Measurements from ENCODE around the gene IGSF9.

The IGSF9 gene

DNA sequence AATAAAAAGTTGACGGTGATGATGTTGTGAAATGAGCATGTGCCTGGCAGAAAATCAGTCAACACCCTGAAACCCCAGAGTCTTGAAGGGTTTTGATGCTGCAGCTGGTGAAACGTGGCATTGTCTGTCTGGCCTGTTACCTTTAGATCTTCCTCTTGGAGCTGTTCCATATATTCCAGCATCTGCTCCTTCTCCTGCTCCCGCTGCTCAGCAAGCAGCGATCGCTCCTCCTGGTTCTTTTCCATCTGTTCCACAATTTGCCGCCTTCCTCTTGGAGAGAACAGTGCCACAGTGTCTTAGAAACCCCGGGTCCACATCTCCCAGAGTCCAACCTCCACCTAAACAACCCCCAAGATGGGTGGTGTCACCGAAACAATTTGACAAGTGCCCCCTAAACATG, 61.1 kb downstream of the IGSF9 start:
- TF ChIP-seq GATA1 (IDR thresholded peaks at IDR 0.05; ENCODE audit: low read depth, low read length) (no peak), POLR2A (IDR thresholded peaks at IDR 0.05; ENCODE audit: low read length) (no peak)
- no peak for DNase-seq

DNA sequence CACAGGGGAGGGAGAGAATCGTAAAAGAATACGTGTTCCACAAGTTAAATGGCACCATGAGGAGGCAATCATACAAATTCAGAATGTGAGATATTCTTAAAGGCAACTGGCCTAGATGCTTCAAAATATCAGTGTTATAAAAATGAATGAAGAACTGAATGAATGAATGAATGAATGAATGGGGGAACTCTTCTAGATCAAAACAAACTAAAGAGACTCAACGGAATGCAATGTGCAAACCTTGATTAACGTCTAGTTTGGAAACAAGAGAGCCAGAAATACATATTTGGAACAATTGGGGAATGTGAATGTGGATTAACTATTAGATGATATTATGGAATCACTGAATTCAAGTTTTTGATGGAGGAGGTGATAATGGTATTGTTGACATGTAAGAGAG, 62.3 kb downstream of the IGSF9 start:
- TF ChIP-seq POLR2A (IDR thresholded peaks at IDR 0.05; ENCODE audit: low read length) (no peak), GATA1 (IDR thresholded peaks at IDR 0.05; ENCODE audit: low read depth, low read length) (no peak)
- no peak for DNase-seq

DNA sequence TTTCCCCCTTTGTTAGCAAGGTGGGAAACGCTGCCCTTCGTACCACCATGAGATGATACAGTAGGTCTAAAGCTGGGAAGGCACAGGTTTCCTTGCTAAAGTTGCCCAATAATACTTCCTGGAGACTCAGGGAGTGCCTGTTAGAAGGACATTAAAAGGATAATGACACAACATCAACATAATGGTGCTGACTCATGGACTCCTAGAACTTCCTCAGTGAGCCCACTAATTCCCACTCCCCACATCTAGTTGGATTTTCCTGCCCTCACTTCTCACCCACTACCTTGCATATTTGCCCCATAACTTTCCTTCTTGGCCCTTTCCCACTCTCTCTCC, 62.9 kb downstream of the IGSF9 start:
- no peak for DNase-seq
- TF ChIP-seq GATA1 (IDR thresholded peaks at IDR 0.05; ENCODE audit: low read depth, low read length), result no peak
- TF ChIP-seq POLR2A (IDR thresholded peaks at IDR 0.05; ENCODE audit: low read length), result no peak

DNA sequence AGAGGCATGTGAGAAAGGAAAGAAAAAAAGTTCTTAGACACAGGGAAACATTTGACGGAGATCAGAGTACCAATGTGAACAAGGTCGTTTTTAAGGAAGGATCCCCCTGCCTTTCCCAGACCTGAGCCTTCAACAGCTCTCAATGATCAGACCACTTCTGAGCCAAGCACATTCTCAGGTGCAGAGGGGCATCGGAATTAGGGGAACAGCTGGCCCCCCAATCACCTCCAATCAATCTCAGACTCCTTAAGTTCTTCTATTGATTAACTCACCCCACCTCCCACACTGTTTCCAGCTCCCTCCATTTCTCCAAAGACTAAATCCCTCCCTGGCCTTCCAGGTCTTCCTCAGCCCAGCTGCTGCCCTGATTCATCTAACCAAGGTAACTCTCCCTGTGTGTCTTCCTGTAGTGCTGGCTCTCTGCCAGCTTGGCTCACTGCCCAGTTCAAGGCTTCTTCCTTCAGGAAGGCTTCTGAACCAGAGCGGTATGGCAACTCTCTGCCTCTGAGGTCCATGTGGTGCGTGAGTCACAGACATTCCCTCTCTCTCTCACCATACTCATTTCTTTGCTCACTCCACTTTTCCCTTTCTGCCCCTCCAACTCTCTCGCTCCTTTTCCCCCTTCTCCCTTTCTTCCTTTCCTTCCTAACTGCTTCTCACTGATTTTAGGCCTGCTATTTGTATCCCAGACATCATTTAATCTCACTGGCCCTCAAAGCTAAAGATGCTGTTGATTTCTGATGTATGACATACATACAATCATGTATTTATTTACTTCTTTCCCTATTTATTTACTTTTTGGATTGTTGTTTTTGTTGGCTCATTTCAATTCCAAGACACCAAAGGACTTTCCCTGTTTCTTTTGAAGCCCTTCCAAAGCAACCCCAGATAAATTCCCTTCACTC, 63.5 kb downstream of the IGSF9 start:
- TF ChIP-seq POLR2A (IDR thresholded peaks at IDR 0.05; ENCODE audit: low read length), result no peak
- no peak for TF ChIP-seq GATA1 (IDR thresholded peaks at IDR 0.05; ENCODE audit: low read depth, low read length)
- peak; percentile 20 to 69 for DNase-seq

DNA sequence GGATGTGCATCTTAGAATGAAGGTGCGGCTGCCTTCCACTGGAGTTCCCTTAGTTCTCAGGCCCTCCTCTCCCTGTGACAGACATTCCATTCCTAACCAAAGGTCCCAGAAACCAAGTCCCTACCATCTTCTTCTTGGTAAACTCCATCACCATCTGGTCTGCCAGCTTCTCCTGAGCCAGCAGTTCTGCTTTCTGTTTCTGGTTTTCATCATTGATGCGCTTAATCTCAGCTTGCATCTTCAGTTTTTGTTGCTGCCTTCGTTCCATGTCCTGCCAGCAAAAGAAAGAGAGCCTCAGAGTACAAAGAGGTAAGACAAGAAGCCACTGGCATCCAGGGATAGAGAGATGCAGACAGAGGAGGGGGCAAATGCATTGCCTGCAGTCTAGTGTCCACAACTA, 65.0 kb downstream of the IGSF9 start:
- no peak for TF ChIP-seq POLR2A (IDR thresholded peaks at IDR 0.05; ENCODE audit: low read length)
- TF ChIP-seq GATA1 (IDR thresholded peaks at IDR 0.05; ENCODE audit: low read depth, low read length), result no peak

DNA sequence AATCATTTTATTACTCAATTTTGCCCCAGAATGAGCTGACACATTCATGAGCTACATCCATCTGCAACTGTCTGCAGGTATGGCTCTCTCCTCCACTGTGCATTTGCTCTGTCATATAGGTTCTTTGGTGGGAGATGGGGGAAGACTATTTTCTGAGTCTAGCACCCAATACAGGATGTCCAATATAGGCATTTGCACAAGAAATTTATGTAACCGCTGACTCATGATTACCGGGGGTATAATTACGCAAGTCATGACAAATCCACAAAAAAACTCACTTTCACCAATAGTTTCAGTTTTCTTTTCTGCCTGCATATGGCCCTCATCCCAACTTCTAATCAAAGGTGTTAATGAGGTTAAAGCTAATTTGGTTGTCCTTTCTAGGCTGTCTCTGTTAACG, 65.4 kb downstream of the IGSF9 start:
- TF ChIP-seq POLR2A (IDR thresholded peaks at IDR 0.05; ENCODE audit: low read length) (no peak), GATA1 (IDR thresholded peaks at IDR 0.05; ENCODE audit: low read depth, low read length) (no peak)
- peak; percentile 60 to 82 for DNase-seq

More for the DNA sequence above, 65.0 kb downstream of the IGSF9 start:
- DNase-seq, result peak in 1 of 2 experiments; percentile 59

DNA sequence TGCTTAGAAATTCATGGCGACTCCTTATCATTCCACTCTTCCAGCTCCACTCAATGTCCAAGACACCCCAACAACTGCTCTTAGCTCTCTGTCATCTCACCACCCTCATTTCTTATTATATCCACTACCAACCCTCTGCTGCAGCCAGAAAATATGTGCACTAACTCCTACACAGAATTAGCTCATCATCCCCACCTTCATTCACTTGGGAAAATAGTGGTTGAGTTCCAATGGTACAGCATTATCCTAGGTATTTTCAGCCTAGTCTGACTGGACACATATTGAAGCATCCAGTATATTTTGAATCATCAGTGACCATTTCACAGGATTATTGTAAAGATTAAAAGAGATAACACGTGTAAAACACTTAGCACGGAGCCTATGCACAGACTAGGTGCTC, 66.3 kb downstream of the IGSF9 start:
- DNase-seq, result no peak
- TF ChIP-seq POLR2A (IDR thresholded peaks at IDR 0.05; ENCODE audit: low read length), result no peak
- TF ChIP-seq GATA1 (IDR thresholded peaks at IDR 0.05; ENCODE audit: low read depth, low read length), result no peak

DNA sequence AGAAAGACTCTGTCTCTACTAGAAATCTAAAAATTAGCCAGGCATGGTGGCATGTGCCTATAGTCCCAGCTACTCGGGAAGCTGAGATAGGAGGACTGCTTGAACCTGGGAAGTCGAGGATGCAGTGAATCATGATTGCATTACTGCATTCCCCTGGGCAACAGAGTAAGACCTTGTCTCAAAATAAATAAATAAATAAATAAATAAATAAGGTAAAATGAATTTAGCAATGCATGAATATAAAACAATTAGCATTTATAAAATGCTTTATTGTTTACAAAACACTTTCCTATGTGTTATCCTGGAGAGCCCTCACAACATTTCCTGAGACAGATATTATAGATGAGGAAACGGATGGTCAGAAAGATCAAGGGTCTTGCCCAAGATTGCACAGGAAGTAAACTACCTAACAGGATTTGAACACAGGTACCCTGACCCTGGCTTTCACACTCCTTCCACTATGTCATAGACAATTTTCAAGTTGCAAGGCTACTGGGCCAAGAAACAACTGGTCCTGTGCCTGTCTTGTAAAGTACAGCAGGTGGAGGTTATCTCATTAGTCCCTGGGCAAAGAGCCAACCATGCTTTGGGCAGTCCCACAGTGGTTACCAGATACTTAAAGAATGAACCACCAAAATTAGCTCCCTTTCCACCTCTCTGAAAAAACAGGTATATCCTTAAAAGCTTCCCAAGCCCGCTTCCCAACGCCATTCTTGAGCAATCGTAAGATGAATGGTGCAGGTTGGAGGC, 67.5 kb downstream of the IGSF9 start:
- peak; percentile 11 to 42 for DNase-seq
- TF ChIP-seq GATA1 (IDR thresholded peaks at IDR 0.05; ENCODE audit: low read depth, low read length) (no peak), POLR2A (IDR thresholded peaks at IDR 0.05; ENCODE audit: low read length) (no peak)
